ENCODE results near the gene RNF115.
"Not testable (repeated sequence)": the region's sequence is repeated elsewhere in the genome, so short reads cannot be mapped to it uniquely, and the experiment has no call there.

Gene RNF115

DNA sequence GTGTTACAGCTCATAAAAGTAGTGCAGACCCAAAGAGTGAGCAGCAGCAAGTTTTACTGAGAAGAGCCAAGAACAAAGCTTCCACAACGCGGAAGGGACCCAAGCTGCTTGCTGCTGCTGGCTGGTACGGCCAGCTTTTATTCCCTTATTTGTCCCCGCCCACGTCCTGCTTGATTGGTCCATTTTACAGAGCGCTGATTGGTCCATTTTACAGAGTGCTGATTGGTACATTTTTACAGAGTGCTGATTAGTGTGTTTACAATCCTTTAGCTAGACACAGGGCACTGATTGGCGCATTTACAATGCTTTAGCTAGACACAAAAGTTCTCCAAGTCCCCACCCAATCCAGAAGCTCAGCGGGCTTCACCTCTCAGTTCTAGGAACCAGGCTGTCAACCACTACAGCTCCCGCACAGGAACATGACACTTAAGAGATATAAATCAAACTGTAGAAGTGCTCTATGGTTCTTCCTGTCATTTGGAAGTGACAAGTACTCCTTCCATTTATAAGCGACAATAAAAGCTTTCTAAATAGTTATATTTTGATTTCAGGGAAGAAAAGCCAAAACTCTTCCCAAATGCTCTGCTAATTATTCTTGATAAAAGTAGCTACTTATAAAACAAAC lies 28.5 kb downstream of the RNF115 start:
- no peaks in the 10 kb centered on the region for H3K27me3 ChIP-seq (ENCODE audit: control insufficient read depth, low read length)
- H3K9me3 ChIP-seq (ENCODE audit: control insufficient read depth, insufficient read depth, low read length), result peaks cover 25% of the 10 kb centered on the region
- H3K4me2 ChIP-seq (ENCODE audit: low read length), result no peak overlapping the region
- no peaks in the 10 kb centered on the region for H3K4me1 ChIP-seq (ENCODE audit: control insufficient read depth, low read length)
- no peaks in the 10 kb centered on the region for H3F3A ChIP-seq (ENCODE audit: control insufficient read depth, insufficient read depth)
- no peak overlapping the region for H3K4me3 ChIP-seq (ENCODE audit: low read length)
- no peaks in the 10 kb centered on the region for H4K20me1 ChIP-seq (ENCODE audit: control insufficient read depth, insufficient read depth, low read depth, low read length)
- H3K9me2 ChIP-seq (replicated peaks; ENCODE audit: control insufficient read depth, low read length), result no peaks in the 10 kb centered on the region
- peaks cover 48% of the 10 kb centered on the region for H3K79me2 ChIP-seq (ENCODE audit: control insufficient read depth, low read length)
- H3K36me3 ChIP-seq (ENCODE audit: control insufficient read depth, low read length), result peaks cover 25% of the 10 kb centered on the region
- TF ChIP-seq, protein P1, sequence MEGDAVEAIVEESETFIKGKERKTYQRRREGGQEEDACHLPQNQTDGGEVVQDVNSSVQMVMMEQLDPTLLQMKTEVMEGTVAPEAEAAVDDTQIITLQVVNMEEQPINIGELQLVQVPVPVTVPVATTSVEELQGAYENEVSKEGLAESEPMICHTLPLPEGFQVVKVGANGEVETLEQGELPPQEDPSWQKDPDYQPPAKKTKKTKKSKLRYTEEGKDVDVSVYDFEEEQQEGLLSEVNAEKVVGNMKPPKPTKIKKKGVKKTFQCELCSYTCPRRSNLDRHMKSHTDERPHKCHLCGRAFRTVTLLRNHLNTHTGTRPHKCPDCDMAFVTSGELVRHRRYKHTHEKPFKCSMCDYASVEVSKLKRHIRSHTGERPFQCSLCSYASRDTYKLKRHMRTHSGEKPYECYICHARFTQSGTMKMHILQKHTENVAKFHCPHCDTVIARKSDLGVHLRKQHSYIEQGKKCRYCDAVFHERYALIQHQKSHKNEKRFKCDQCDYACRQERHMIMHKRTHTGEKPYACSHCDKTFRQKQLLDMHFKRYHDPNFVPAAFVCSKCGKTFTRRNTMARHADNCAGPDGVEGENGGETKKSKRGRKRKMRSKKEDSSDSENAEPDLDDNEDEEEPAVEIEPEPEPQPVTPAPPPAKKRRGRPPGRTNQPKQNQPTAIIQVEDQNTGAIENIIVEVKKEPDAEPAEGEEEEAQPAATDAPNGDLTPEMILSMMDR (IDR thresholded peaks at IDR 0.05; ENCODE audit: low read depth, low read length, poor library complexity, severe bottlenecking), result no peak
- no peak for TF ChIP-seq EZH2phosphoT487 (IDR thresholded peaks at IDR 0.05; ENCODE audit: borderline replicate concordance, low read length)
- no peak overlapping the region for H3K27ac ChIP-seq (ENCODE audit: low read depth, low read length)

- H3K4me1 ChIP-seq (ENCODE audit: control insufficient read depth, low read length), result no peaks in the 10 kb centered on the region
- peaks cover 12% of the 10 kb centered on the region for H3K9me3 ChIP-seq (ENCODE audit: control insufficient read depth, insufficient read depth, low read length)
- no peak overlapping the region for H3K27ac ChIP-seq (ENCODE audit: low read depth, low read length)
- no peak overlapping the region for H3K4me3 ChIP-seq (ENCODE audit: low read length)
- H3K4me2 ChIP-seq (ENCODE audit: low read length), result no peak overlapping the region
- peaks cover 26% of the 10 kb centered on the region for H3K79me2 ChIP-seq (ENCODE audit: control insufficient read depth, low read length)
- H3K27me3 ChIP-seq (ENCODE audit: control insufficient read depth, low read length), result no peaks in the 10 kb centered on the region
- no peaks in the 10 kb centered on the region for H4K20me1 ChIP-seq (ENCODE audit: control insufficient read depth, insufficient read depth, low read depth, low read length)
- no peaks in the 10 kb centered on the region for H3K9me2 ChIP-seq (replicated peaks; ENCODE audit: control insufficient read depth, low read length)
- no peak for TF ChIP-seq EZH2phosphoT487 (IDR thresholded peaks at IDR 0.05; ENCODE audit: borderline replicate concordance, low read length)
- TF ChIP-seq, protein P1 (IDR thresholded peaks at IDR 0.05; ENCODE audit: low read depth, low read length, poor library complexity, severe bottlenecking), result no peak
- H3K36me3 ChIP-seq (ENCODE audit: control insufficient read depth, low read length), result peaks cover 22% of the 10 kb centered on the region
- no peaks in the 10 kb centered on the region for H3F3A ChIP-seq (ENCODE audit: control insufficient read depth, insufficient read depth)
Observed at GRCh38 chr1:145792484-145792883, 31.4 kb downstream of the RNF115 start.

DNA sequence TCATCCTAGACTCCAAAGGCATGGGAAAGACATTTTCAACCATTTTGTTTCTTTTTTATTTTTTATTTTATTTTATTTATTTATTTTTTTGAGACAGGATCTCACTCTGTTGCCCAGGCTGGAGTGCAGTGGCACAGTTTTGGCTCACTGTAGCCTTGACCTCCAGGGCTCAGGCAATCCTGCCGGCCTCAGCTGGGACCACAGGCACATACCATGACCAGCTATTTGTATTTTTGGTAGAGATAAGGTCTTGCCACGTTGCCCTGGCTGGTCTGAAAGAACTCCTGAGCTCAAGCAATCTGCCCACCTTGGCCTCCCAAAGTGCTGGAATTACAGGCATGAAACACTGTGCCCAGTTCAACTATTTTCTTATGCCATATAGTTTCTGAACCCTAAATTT lies 32.0 kb downstream of the RNF115 start:
- H3K27me3 ChIP-seq (ENCODE audit: control insufficient read depth, low read length); H4K20me1 ChIP-seq (ENCODE audit: control insufficient read depth, insufficient read depth, low read depth, low read length); H3K4me1 ChIP-seq (ENCODE audit: control insufficient read depth, low read length); H3K4me2 ChIP-seq (ENCODE audit: low read length); H3K4me3 ChIP-seq (ENCODE audit: low read length); H3F3A ChIP-seq (ENCODE audit: control insufficient read depth, insufficient read depth); H3K27ac ChIP-seq (ENCODE audit: low read depth, low read length); H3K9me3 ChIP-seq (ENCODE audit: control insufficient read depth, insufficient read depth, low read length); H3K9me2 ChIP-seq (replicated peaks; ENCODE audit: control insufficient read depth, low read length): not testable (repeated sequence)
- Histone ChIP-seq H3K79me2 (ENCODE audit: control insufficient read depth, low read length) (peaks cover 20% of the 10 kb centered on the region), H3K36me3 (ENCODE audit: control insufficient read depth, low read length) (peaks cover 16% of the 10 kb centered on the region; the same call in 1 of the 2 replicates)

DNA sequence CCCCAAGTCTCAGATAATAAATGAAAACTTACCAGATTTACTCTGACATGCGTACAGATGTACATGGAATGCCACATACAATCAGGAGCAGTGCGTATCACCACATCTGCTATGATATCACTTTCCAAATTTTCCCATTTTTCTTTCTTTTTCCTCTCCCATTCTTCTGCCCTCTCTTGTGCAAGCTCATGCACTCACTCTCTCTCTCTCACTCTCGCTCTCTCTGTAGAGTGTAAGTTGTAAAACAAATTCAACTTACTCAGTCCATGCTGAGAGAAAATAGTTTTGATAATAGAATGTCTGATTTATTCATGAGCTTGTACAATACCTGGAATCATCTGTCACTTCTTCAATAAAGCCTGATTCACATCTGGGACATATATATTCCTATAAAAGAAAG lies 35.3 kb downstream of the RNF115 start:
- no peak overlapping the region for H3K4me2 ChIP-seq (ENCODE audit: low read length)
- H3K9me2 ChIP-seq (replicated peaks; ENCODE audit: control insufficient read depth, low read length), result no peaks in the 10 kb centered on the region
- no peaks in the 10 kb centered on the region for H3F3A ChIP-seq (ENCODE audit: control insufficient read depth, insufficient read depth)
- H3K4me1 ChIP-seq (ENCODE audit: control insufficient read depth, low read length), result no peaks in the 10 kb centered on the region
- H3K27me3 ChIP-seq (ENCODE audit: control insufficient read depth, low read length), result no peaks in the 10 kb centered on the region
- H3K4me3 ChIP-seq (ENCODE audit: low read length), result no peak overlapping the region
- no peaks in the 10 kb centered on the region for H3K9me3 ChIP-seq (ENCODE audit: control insufficient read depth, insufficient read depth, low read length)
- peaks cover 23% of the 10 kb centered on the region for H3K36me3 ChIP-seq (ENCODE audit: control insufficient read depth, low read length)
- no peaks in the 10 kb centered on the region for H4K20me1 ChIP-seq (ENCODE audit: control insufficient read depth, insufficient read depth, low read depth, low read length)
- TF ChIP-seq, protein P1 (IDR thresholded peaks at IDR 0.05; ENCODE audit: low read depth, low read length, poor library complexity, severe bottlenecking), result no peak
- no peak for TF ChIP-seq EZH2phosphoT487 (IDR thresholded peaks at IDR 0.05; ENCODE audit: borderline replicate concordance, low read length)
- no peak overlapping the region for H3K27ac ChIP-seq (ENCODE audit: low read depth, low read length)
- H3K79me2 ChIP-seq (ENCODE audit: control insufficient read depth, low read length), result 0 out of 2 replicates have a peak, but pooled peaks cover 7% of the 10 kb centered on the region

Data from DOHH2 (cell line).